ENCODE measurements around the gene PCSK9. TPM values are rescaled to one million over a fixed set of nuclear protein-coding genes. Genes with fewer than 3 reads are reported as not detected.

PCSK9 gene
- polyA plus RNA-seq, 1 donor (not counting 4 experiments of a cell fraction or from before 2014, with no cell fraction given), result 61.7 TPM

GRCh38 chr1:54997711-54997986, 41.7 kb upstream of the PCSK9 start:
- Histone ChIP-seq H3K79me2 (ENCODE audit: control insufficient read depth, insufficient read depth, low read length) (no peaks in the 10 kb centered on the region), H3K27ac (ENCODE audit: control insufficient read depth, insufficient read depth, low read length) (no peak overlapping the region), H3K4me3 (ENCODE audit: control insufficient read depth in 2 of 3, extremely low read depth in 1 of 3, insufficient read depth in 2 of 3, low read depth in 1 of 3, low read length in 3 of 3) (no peak overlapping the region), H3K9me1 (ENCODE audit: control insufficient read depth, extremely low read depth, insufficient read depth, low read length) (no peaks in the 10 kb centered on the region), H3K27me3 (ENCODE audit: control insufficient read depth, extremely low read depth, insufficient read depth, low read length) (peaks cover 19% of the 10 kb centered on the region), H3K36me3 (ENCODE audit: control insufficient read depth in 2 of 2, extremely low read depth in 1 of 2, insufficient read depth in 2 of 2, low read length in 2 of 2) (no peaks in the 10 kb centered on the region), H3K9ac (ENCODE audit: control insufficient read depth, extremely low read depth, insufficient read depth, low read length) (no peak overlapping the region), H4K20me1 (ENCODE audit: control insufficient read depth, extremely low read depth, insufficient read depth, low read length) (no peaks in the 10 kb centered on the region), H2AFZ (ENCODE audit: control insufficient read depth, low read length) (no peak overlapping the region), H3K4me1 (ENCODE audit: control insufficient read depth, extremely low read depth, insufficient read depth, low read length) (no peaks in the 10 kb centered on the region), H3K9me3 (ENCODE audit: control insufficient read depth, low read depth, low read length) (no peaks in the 10 kb centered on the region), H3K4me2 (ENCODE audit: control insufficient read depth, extremely low read depth, insufficient read depth, low read depth, low read length) (no peak overlapping the region)
- dilution Hi-C loops (cut with MboI; ENCODE audit: extremely low pct_ligation_motif_present, low sequenced_read_pairs), result no loop called here
- TF ChIP-seq, protein P1, sequence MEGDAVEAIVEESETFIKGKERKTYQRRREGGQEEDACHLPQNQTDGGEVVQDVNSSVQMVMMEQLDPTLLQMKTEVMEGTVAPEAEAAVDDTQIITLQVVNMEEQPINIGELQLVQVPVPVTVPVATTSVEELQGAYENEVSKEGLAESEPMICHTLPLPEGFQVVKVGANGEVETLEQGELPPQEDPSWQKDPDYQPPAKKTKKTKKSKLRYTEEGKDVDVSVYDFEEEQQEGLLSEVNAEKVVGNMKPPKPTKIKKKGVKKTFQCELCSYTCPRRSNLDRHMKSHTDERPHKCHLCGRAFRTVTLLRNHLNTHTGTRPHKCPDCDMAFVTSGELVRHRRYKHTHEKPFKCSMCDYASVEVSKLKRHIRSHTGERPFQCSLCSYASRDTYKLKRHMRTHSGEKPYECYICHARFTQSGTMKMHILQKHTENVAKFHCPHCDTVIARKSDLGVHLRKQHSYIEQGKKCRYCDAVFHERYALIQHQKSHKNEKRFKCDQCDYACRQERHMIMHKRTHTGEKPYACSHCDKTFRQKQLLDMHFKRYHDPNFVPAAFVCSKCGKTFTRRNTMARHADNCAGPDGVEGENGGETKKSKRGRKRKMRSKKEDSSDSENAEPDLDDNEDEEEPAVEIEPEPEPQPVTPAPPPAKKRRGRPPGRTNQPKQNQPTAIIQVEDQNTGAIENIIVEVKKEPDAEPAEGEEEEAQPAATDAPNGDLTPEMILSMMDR (optimal IDR thresholded peaks at IDR 0.05 in 1 of 3, IDR thresholded peaks at IDR 0.05 in 1 of 3, conservative IDR thresholded peaks at IDR 0.05 in 1 of 3; ENCODE audit: extremely low read depth in 1 of 3, insufficient read depth in 2 of 3, low read length in 3 of 3), result no peak
- no peak for TF ChIP-seq EZH2 (IDR thresholded peaks at IDR 0.05; ENCODE audit: low read length)
- FAIRE-seq, result no peak
- no peak for DNase-seq (ENCODE audit: low read depth, low spot score)

DNA sequence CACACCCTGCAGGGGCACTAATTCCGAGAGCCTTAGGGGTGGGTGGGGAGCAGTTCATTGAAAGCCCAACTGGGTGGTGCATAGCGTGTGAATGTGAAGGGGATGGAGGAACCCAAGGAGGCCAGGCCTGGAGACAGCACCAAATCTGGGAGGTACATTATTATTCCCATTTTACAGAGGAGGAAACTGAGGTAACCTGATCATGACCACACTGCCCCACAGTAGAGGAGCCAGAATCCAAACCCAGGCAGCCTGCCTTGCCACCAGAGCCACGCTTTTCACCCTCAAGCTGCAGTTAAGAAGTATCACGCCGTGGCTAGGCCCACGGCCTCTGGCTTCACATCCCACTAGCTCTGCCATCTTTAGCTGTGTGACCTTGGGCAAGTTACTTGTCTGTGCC, 41.2 kb upstream of the PCSK9 start:
- no peaks in the 10 kb centered on the region for H3K9me1 ChIP-seq (ENCODE audit: control insufficient read depth, extremely low read depth, insufficient read depth, low read length)
- H3K27ac ChIP-seq (ENCODE audit: control insufficient read depth, insufficient read depth, low read length), result no peak overlapping the region
- H3K9me3 ChIP-seq (ENCODE audit: control insufficient read depth, low read depth, low read length), result no peaks in the 10 kb centered on the region
- H3K4me1 ChIP-seq (ENCODE audit: control insufficient read depth, extremely low read depth, insufficient read depth, low read length), result no peaks in the 10 kb centered on the region
- DNase-seq (ENCODE audit: low read depth, low spot score), result no peak
- dilution Hi-C loops (cut with MboI; ENCODE audit: extremely low pct_ligation_motif_present, low sequenced_read_pairs), result no loop called here
- H3K9ac ChIP-seq (ENCODE audit: control insufficient read depth, extremely low read depth, insufficient read depth, low read length), result no peak overlapping the region
- H3K27me3 ChIP-seq (ENCODE audit: control insufficient read depth, extremely low read depth, insufficient read depth, low read length), result peaks cover 19% of the 10 kb centered on the region
- H4K20me1 ChIP-seq (ENCODE audit: control insufficient read depth, extremely low read depth, insufficient read depth, low read length), result no peaks in the 10 kb centered on the region
- no peak overlapping the region for H3K4me3 ChIP-seq (ENCODE audit: control insufficient read depth in 2 of 3, extremely low read depth in 1 of 3, insufficient read depth in 2 of 3, low read depth in 1 of 3, low read length in 3 of 3)
- FAIRE-seq, result no peak
- no peaks in the 10 kb centered on the region for H3K36me3 ChIP-seq (ENCODE audit: control insufficient read depth in 2 of 2, extremely low read depth in 1 of 2, insufficient read depth in 2 of 2, low read length in 2 of 2)
- no peak for TF ChIP-seq EZH2 (IDR thresholded peaks at IDR 0.05; ENCODE audit: low read length)
- TF ChIP-seq, protein P1 (optimal IDR thresholded peaks at IDR 0.05 in 1 of 3, IDR thresholded peaks at IDR 0.05 in 1 of 3, conservative IDR thresholded peaks at IDR 0.05 in 1 of 3; ENCODE audit: extremely low read depth in 1 of 3, insufficient read depth in 2 of 3, low read length in 3 of 3), result no peak
- H3K4me2 ChIP-seq (ENCODE audit: control insufficient read depth, extremely low read depth, insufficient read depth, low read depth, low read length), result no peak overlapping the region
- no peak overlapping the region for H2AFZ ChIP-seq (ENCODE audit: control insufficient read depth, low read length)
- no peaks in the 10 kb centered on the region for H3K79me2 ChIP-seq (ENCODE audit: control insufficient read depth, insufficient read depth, low read length)

All from keratinocyte (primary cell).